CD4-positive, alpha-beta T cell treated with Interleukin-2 at 100 ng/mL for 4 hours (primary cell): Measurements from ENCODE around the gene TEX2.

Experiments used
- DNase-seq: peaks from one replicate; pipeline ENCODE4 v3.0.0-alpha.2; 2020; ENCODE audit warnings: low spot score

TEX2 gene

DNA sequence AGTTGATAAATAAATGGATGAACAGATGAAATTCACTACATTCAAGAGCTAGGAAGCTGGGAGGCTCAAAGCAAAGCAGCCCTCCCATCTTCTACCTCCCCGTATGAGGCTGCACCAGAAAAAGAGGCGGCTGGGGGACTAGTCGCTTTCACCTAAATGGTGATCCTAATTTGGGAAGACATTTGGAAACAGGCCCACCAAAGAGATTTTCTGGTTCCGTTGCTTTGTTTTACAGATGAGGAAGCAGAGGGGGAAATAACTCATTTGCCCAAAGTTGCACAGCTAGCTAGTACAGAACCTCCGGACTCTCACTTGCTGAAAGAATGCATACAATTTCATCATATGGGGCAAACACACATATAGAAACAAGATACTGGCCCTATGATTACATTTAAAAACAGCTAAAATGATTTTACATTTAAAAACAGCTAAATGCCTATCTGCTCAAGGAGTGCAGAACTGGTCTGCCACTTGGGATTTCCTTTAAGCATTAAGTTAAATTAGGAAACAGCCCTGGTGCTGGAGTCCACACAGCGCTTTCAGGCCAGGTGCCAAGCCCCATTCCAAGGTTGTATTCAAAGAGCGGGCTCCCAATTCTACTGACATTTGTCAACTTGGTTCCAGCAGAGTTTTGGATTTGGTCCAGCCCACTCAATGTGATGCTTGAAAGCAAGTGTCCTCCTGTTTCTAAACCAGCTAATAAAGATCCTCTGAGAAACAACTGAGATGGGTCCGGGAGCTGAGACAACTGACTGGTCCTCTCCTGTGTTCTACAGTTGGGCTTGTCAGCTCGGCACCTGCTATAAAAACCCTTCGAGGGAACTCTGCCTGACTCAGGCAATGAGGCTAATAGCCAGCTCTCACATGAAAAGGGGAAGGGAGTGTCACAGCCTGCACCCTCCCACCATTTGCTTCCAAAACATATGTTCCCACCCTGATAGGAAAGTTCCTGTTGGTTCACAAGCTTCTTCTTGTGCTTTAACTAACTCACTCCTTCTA is 144.8 kb downstream of the TEX2 start:
- DNase-seq = no peak

DNA sequence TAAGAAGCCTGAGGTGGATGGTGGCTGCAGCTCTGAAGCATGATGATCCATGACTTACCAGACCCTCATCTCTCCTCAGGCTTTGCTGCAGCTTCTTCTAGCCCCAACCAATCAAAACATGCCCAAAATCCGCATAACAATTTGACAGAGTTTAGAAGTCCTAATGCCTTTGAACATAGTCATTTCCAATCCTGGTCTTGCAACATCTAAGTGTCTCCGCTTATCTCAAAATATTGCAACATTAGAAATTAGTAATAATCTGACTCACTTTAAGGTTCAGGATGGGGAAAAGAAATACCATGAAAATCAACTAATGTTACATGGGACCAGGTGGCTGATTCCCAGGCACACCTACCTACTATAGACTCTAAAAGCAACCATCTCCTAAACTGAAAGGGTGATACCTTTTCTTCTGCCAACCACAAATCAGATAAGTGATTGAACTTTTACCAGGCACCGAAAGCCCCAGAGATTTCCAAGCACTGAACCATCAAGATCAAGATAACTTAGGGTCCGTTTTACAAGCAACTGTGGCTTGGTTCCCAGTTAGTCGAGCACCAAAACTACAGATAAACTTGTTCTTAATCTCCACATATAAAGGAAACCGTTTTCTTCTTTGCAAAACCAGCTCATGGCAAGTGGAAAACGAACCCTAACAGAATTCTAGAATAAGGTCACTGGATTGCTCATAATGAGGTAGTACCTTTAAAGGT is 147.1 kb downstream of the TEX2 start:
- peak; percentile 65 for DNase-seq

DNA sequence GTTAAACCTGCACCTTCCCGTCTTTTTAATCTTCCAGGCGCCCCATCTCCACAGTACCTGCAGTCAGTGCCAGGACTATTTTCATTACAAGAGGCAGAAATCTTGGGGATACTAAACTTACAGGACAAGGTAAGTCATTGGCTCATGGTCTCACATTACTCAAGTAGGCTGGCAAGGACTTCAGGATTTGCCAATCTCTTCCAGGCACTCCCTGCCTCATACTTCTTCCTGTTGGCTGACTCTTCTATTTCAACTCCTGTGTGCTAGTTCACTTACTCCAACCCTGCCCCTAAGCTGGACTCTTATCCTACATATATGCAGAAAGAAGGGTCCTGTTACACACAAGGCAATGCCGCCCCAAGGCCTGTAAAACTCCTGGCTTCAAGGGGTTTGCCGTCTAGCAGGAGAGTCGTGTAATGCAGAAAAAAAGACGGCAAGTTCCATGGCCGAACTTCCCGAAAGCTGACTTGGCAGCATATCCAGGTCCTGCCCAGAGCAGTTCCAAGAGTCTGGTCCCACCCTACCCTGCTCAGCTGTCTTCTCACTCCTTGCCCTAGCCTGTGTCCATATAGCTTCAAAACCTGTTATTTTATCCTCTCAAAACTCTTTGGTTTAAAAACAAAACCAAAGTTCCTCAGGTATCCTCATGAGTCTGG is 147.9 kb downstream of the TEX2 start:
- DNase-seq = no peak

DNA sequence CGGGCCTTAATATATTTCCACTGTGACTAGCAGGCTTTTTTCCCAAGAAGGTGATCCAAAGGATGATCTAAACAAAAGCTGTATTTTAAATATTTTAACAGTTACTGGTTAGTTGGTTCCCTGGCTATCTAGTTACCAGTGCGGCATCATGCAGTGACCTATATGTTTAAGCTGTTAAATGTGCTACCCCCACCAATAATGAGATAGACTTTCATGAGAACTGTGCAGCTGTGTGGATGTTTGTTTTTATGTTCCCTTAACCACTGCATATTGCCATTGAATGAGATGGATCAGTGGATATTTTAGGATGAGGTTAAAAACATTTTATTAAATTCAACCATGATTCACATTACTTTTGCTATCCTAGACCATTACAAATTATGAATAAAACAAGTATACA is 150.1 kb downstream of the TEX2 start:
- DNase-seq = no peak

DNA sequence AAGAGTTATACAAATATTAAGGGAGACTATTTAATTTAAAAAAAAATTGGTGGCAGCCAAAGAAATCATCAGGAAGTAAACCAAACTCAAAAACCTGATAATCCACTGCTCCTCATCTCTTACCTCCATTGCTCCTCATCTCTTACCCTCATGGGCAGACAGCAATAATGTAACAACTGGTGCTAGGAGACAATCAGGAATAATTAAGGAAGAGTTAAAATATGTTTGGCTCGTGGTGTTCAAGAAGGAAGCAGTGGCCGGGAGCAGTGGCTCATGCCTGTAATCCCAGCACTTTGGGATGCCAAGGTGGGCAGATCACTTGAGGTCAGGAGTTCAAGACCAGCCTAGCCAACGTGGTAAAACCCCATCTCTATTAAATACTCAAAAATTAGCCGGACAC is 151.2 kb downstream of the TEX2 start:
- no peak for DNase-seq

DNA sequence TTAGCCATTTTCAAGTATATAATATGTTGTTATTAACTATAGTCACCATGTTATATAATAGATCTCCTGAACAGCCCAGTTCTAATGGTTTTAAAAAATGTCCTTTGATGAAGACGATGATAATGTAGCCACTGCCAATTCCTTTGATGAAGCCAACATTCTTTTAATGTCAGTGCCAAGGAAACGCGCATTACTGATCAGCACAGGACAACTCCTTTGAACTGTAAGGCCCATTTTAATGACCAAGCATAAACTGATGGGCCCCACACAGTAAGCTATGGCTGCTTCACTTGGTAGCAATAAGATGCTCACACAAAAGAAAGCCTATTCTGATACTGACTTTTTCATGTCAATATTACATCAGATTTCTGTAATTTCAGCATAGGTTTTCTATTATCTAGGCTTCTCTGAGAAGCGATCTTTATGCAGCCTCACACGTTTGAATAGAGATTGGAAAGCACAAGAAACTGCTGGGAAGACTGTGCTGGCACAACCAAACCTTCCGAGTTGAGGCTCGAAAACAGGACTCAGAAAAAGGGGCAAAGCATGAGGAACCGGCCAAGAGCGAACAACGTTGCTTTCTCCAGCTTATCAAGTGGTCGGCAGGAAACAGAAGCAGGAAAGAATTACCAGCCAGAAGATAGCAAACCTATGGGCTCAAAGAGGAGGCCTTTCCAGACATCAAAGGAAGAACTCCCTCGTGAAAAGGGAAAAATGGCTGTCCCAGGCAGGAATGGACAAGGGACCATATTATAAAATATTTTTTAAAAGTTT is 152.5 kb downstream of the TEX2 start:
- DNase-seq = no peak

DNA sequence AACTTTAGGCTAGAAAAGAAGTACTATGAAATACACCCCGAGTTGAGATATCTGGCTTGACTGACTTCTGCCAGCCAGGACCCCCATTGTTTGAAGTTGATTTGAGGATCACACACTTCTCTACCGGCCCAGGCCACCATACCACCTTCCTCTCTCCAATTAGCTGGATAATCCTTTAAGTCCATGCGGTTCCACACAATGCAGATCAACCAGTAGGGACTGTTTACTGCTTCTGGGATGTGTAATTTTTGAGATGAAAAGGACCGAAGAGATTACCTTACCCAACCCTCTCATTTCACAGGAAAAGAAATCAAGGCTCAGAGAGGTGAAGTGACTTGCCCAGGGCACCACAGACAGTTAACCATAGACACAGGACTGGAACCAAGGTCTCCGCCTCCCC is 153.7 kb downstream of the TEX2 start:
- DNase-seq = no peak

DNA sequence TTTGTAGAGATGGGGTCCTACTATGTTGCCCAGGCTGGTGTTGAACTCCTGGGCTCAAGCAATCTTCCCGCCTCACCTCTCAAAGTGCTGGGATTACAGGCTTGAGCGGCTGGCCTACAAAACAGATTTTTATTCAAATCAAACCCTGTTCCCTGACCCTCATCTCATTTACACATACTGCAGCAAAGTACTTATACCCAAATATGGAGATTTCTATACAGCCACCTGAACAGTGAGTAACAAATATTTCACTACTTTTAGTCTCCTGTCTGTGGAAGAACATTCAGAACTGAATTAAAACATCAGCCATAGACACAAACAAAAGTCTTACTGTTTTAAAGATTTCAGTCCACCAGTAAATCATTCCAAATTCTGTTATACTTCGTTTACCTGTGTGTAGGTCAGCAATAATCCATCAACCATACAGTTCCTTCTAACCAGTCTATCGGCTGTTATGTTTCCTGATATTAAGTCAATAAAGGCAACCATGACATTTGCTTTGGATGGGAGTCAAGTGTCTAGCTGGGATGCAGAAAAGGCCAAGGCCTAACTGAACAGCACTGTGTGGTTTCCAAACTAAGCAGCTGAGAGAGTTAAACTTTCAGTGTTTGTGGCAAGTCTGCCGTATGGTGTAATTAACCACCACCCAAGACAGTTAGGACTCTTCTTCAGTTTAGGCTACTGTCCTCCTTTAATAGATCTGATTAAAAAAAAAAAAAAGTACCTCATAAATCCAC is 155.4 kb downstream of the TEX2 start:
- DNase-seq = no peak

DNA sequence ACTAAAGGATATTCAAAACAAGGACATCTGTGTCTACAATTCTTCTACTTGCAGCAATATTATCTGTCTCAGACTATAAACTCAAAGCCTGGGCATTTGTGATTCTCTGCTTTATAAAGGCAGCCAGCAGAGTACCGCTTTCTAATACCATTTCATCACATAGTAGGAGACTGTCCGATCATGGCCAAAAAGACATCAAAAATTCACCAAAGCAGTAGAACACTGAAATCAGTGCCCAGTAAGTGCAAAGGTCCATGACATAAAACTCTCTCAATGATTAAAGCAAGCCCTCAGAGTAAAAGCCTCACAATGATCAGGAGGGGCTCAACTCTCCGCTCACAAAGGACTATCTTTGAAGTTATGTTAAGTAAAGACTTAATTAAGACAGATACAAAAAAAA is 156.1 kb downstream of the TEX2 start:
- no peak for DNase-seq

DNA sequence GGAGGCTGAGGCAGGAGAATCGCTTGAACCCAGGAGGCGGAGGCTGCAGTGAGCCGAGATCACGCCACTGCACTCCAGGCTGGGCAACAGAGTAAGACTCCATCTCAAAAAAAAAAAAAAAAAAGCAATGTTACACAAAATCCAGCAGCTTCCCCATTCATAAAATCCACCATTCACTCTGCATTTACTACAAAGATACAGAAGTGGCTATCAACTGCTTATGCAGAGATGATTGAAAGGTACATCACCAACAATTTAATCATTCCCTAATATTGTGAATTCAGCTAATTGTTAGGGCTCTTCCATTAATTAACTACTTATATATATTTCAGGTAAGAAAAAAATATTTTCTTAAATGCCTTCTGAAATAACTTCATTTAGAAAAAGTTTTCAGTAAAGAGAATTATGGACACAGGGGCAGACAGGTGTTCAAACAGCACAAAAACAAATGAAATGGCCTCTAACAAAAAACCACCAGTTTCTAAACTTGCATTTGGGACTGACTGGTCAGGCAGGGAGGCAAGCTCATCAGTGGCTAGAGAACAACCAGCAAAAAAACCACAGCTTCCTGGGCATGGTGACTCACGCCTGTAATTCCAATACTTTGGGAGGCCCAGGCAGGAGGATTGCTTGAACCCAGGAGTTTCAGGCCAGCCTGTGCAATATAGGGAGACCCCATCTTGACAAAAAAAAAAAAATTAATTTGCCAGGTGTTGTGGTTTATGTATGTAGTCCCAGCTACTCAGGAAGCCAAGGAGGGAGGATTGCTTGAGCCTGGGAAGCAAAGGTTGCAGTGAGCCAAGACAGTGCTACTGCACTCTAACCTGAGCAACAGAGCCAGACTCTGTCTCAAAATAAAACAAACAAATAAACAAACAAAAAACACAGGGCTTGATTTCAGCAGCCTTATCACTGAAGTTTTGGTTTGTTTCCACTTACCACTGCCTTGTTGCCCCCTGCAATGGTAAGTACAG is 159.4 kb downstream of the TEX2 start:
- no peak for DNase-seq

DNA sequence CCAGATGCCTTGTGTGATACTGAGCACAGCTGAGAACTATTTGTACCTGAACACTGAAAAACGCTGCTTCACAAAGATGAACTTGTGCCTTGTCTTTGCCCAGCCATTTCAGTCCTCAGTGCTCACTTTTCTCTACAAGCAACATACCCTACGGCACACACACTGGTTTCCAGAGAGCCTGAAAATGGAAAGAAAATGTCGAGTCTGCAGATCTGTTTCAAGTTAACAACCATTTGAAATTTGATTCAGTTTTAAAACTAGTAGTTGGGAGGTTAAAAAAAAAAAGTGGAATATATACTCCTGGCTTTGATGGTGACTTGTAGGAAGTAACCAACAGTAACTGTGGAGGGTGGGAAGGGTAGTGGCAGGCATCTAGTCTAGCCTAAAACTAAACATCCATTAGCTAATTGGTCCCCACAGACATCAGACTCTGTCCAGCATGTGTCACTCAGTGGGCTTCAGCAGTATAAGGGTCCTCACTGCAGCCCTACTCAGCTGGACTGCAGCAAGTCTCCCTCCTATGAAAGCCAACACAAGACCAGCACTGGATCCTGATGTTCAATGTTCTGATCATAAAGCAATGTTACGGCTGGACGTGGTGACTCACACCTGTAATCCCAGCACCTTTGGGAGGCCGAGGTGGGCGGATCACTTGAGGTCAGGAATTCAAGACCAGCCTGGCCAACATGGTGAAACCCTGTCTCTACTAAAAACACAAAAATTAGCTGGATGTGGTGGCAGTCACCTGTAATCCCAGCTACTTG is 160.3 kb downstream of the TEX2 start:
- DNase-seq = no peak

DNA sequence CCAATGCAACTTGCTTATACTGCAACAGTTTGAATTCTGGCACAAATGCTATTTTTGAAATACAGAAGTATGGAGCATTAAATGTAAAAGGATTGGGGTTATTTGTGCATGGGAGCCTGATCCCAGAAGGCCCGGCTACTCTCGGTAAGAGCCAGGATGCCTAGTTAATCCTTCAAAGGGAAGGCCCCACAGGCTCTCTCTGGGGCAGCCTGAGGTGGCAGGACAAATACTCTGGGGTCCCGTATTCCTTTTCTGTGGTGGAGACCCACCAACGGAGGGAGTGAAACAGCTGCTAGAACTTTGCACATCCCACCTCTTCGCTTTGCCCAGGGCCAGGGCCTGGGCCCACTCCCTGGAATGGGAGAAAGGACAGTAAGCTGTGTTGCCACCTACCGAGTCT is 163.5 kb downstream of the TEX2 start:
- DNase-seq = no peak
